ENCODE data around the gene ADD2. TPM values are rescaled to one million over a fixed set of nuclear protein-coding genes. Genes with fewer than 3 reads are reported as not detected.
A peak's percentile ranks its signal among the peaks of the same experiment; 100 is the strongest.
"Not testable (repeated sequence)": the region's sequence is repeated elsewhere in the genome, so short reads cannot be mapped to it uniquely, and the experiment has no call there.

The ADD2 gene
- total RNA-seq, 1 experiment from 2014 or later, result 0.61 TPM

GRCh38 chr2:70659551-70659950 is 108.4 kb downstream of the ADD2 start:
- in situ Hi-C loops (cut with HindIII; ENCODE audit: low sequenced_read_pairs), result no loop called here
- DNase-seq (ENCODE audit: low spot score), result no peak

GRCh38 chr2:70658476-70658875 is 109.5 kb downstream of the ADD2 start:
- DNase-seq (ENCODE audit: low spot score), result no peak
- in situ Hi-C loops (cut with HindIII; ENCODE audit: low sequenced_read_pairs), result no loop called here

GRCh38 chr2:70657246-70657645 is 110.8 kb downstream of the ADD2 start:
- in situ Hi-C loops (cut with HindIII; ENCODE audit: low sequenced_read_pairs), result no loop called here
- DNase-seq (ENCODE audit: low spot score), result no peak

GRCh38 chr2:70656421-70657010 is 111.5 kb downstream of the ADD2 start:
- in situ Hi-C loops (cut with HindIII; ENCODE audit: low sequenced_read_pairs), result no loop called here
- DNase-seq (ENCODE audit: low spot score), result no peak

- DNase-seq (ENCODE audit: low spot score), result no peak
- in situ Hi-C loops (cut with HindIII; ENCODE audit: low sequenced_read_pairs), result no loop called here
These were observed 112.2 kb downstream of the ADD2 start for GRCh38 chr2:70655786-70656185.

- in situ Hi-C loops (cut with HindIII; ENCODE audit: low sequenced_read_pairs), result not testable (repeated sequence)
- peak; percentile 81 for DNase-seq (ENCODE audit: low spot score)
These were observed 112.8 kb downstream of the ADD2 start for GRCh38 chr2:70655211-70655610.

GRCh38 chr2:70651727-70652126 is 116.3 kb downstream of the ADD2 start:
- in situ Hi-C loops (cut with HindIII; ENCODE audit: low sequenced_read_pairs), result no loop called here
- no peak for DNase-seq (ENCODE audit: low spot score)

GRCh38 chr2:70651014-70651413 is 117.0 kb downstream of the ADD2 start:
- in situ Hi-C loops (cut with HindIII; ENCODE audit: low sequenced_read_pairs), result no loop called here
- DNase-seq (ENCODE audit: low spot score), result no peak

- in situ Hi-C loops (cut with HindIII; ENCODE audit: low sequenced_read_pairs), result no loop called here
- DNase-seq (ENCODE audit: low spot score), result no peak
These were observed 119.0 kb downstream of the ADD2 start for GRCh38 chr2:70648961-70649360.

- DNase-seq (ENCODE audit: low spot score), result peak; percentile 70
- in situ Hi-C loops (cut with HindIII; ENCODE audit: low sequenced_read_pairs), result no loop called here
These were observed 120.0 kb downstream of the ADD2 start for GRCh38 chr2:70647873-70648481.

- in situ Hi-C loops (cut with HindIII; ENCODE audit: low sequenced_read_pairs), result no loop called here
- no peak for DNase-seq (ENCODE audit: low spot score)
These were observed 121.6 kb downstream of the ADD2 start for GRCh38 chr2:70646420-70646818.

- in situ Hi-C loops (cut with HindIII; ENCODE audit: low sequenced_read_pairs), result no loop called here
These were observed 122.1 kb downstream of the ADD2 start for GRCh38 chr2:70645733-70646419.

GRCh38 chr2:70643715-70644114 is 124.3 kb downstream of the ADD2 start:
- in situ Hi-C loops (cut with HindIII; ENCODE audit: low sequenced_read_pairs), result no loop called here
- DNase-seq (ENCODE audit: low spot score), result no peak

More at GRCh38 chr2:70645733-70646419, 122.1 kb downstream of the ADD2 start:
- no peak for DNase-seq (ENCODE audit: low spot score)

- in situ Hi-C loops (cut with HindIII; ENCODE audit: low sequenced_read_pairs), result no loop called here
- no peak for DNase-seq (ENCODE audit: low spot score)
These were observed 126.7 kb downstream of the ADD2 start for GRCh38 chr2:70641263-70641784.

- in situ Hi-C loops (cut with HindIII; ENCODE audit: low sequenced_read_pairs), result no loop called here
- no peak for DNase-seq (ENCODE audit: low spot score)
These were observed 128.1 kb downstream of the ADD2 start for GRCh38 chr2:70639841-70640436.

GRCh38 chr2:70638561-70638960 is 129.4 kb downstream of the ADD2 start:
- in situ Hi-C loops (cut with HindIII; ENCODE audit: low sequenced_read_pairs), result no loop called here
- DNase-seq (ENCODE audit: low spot score), result no peak

GRCh38 chr2:70633508-70633907 is 134.5 kb downstream of the ADD2 start:
- in situ Hi-C loops (cut with HindIII; ENCODE audit: low sequenced_read_pairs), result no loop called here
- no peak for DNase-seq (ENCODE audit: low spot score)

- in situ Hi-C loops (cut with HindIII; ENCODE audit: low sequenced_read_pairs), result no loop called here
- no peak for DNase-seq (ENCODE audit: low spot score)
These were observed 135.0 kb downstream of the ADD2 start for GRCh38 chr2:70632966-70633365.

GRCh38 chr2:70632388-70632787 is 135.6 kb downstream of the ADD2 start:
- DNase-seq (ENCODE audit: low spot score), result no peak
- in situ Hi-C loops (cut with HindIII; ENCODE audit: low sequenced_read_pairs), result no loop called here

- in situ Hi-C loops (cut with HindIII; ENCODE audit: low sequenced_read_pairs), result no loop called here
- no peak for DNase-seq (ENCODE audit: low spot score)
These were observed 137.2 kb downstream of the ADD2 start for GRCh38 chr2:70630761-70631160.
